GM04504 (cell line): ENCODE results near the gene DYNLRB2.

ENCODE experiments used
- DNase-seq: peaks from one replicate; pipeline ENCODE4 v3.0.0-alpha.2; 2012; ENCODE audit warnings: low read depth

The DYNLRB2 gene

GRCh38 chr16:80599466-80599865, 58.7 kb downstream of the DYNLRB2 start:
- DNase-seq, result no peak
